ENCODE data around the gene TSPAN14.

DNA sequence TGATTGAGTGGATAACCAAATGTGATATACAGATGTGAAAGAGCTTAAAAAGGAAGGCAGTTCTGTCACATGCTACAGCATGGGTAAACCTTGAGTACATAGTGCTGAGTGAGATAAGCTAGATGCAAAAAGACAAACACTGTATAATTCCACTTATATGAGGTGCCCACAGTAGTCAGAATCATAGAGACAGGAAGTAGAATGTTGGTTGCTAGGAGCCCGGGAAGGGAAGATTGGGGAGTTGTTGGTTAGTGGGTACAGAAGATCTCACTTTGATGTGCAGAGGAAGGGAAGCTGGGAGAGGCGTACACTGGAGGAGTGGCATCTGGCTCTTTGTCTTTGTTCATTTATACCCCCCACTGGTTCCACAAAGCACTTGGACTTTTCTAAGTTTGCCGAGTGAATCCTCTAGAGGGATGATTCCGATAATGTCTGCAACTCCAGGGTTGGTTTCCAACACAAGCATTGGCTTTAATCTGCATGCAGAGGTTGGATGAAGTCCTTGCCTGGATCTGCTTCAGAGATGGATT lies 39.5 kb downstream of the TSPAN14 start:
- TF ChIP-seq POLR2A (IDR thresholded peaks at IDR 0.05; ENCODE audit: low read depth): no peak
- TF ChIP-seq, protein P1, sequence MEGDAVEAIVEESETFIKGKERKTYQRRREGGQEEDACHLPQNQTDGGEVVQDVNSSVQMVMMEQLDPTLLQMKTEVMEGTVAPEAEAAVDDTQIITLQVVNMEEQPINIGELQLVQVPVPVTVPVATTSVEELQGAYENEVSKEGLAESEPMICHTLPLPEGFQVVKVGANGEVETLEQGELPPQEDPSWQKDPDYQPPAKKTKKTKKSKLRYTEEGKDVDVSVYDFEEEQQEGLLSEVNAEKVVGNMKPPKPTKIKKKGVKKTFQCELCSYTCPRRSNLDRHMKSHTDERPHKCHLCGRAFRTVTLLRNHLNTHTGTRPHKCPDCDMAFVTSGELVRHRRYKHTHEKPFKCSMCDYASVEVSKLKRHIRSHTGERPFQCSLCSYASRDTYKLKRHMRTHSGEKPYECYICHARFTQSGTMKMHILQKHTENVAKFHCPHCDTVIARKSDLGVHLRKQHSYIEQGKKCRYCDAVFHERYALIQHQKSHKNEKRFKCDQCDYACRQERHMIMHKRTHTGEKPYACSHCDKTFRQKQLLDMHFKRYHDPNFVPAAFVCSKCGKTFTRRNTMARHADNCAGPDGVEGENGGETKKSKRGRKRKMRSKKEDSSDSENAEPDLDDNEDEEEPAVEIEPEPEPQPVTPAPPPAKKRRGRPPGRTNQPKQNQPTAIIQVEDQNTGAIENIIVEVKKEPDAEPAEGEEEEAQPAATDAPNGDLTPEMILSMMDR (IDR thresholded peaks at IDR 0.05): no peak
- no peak for TF ChIP-seq POLR2AphosphoS5 (IDR thresholded peaks at IDR 0.05)
- no peak for TF ChIP-seq EP300 (IDR thresholded peaks at IDR 0.05)

Data from esophagus muscularis mucosa (tissue), 4 donors.